HepG2 (cell line): ENCODE data around the gene DHRS4L2. TPM values are rescaled to one million over a fixed set of nuclear protein-coding genes. Genes with fewer than 3 reads are reported as not detected.

Source experiments
- ARHGAP35 ChIP-seq: sonication (generic); formaldehyde crosslinking; IDR thresholded peaks from 2 replicates; pipeline ENCODE4 v1.9.0; 2022; ENCODE audit warnings: mild to moderate bottlenecking, inconsistent platforms, moderate library complexity, missing genetic modification reagents, borderline replicate concordance
- BCL6 ChIP-seq: IDR thresholded peaks from 2 replicates; pipeline ENCODE4 v1.6.1; 2016; ENCODE audit warnings: missing genetic modification reagents, missing compliant biosample characterization
- E2F1 ChIP-seq: sonication (generic); formaldehyde crosslinking; IDR thresholded peaks from 2 replicates; pipeline ENCODE4 v1.5.0; 2020; ENCODE audit warnings: missing genetic modification reagents
- E2F2 ChIP-seq: sonication (generic); formaldehyde crosslinking; IDR thresholded peaks from 2 replicates; pipeline ENCODE4 v1.4.0; 2020; ENCODE audit warnings: missing genetic modification reagents, borderline replicate concordance
- GABPB1 ChIP-seq: IDR thresholded peaks from 2 replicates; pipeline ENCODE4 v1.6.1; 2016; ENCODE audit warnings: mild to moderate bottlenecking, missing genetic modification reagents, moderate library complexity, missing compliant biosample characterization
- HDAC2 ChIP-seq: sonication (generic); formaldehyde crosslinking; IDR thresholded peaks from 2 replicates; pipeline ENCODE4 v1.4.0; 2020; ENCODE audit warnings: missing genetic modification reagents
- KDM2A ChIP-seq: sonication (generic); formaldehyde crosslinking; IDR thresholded peaks from 2 replicates; pipeline ENCODE4 v1.4.0; 2020; ENCODE audit warnings: low read depth, missing genetic modification reagents, borderline replicate concordance
- KLF15 ChIP-seq: sonication (generic); formaldehyde crosslinking; IDR thresholded peaks from 2 replicates; pipeline ENCODE4 v1.8.1; 2023; ENCODE audit warnings: borderline replicate concordance, mild to moderate bottlenecking, inconsistent platforms, missing genetic modification reagents, mixed read lengths
- KLF16 ChIP-seq, 2 experiments: sonication (generic) in 1 of 2; formaldehyde crosslinking in 1 of 2; IDR thresholded peaks; 2 replicates each; pipeline versions ENCODE4 v1.6.1 to v1.8.0; 2016 to 2023; ENCODE audit warnings: missing genetic modification reagents in 2 of 2, missing compliant biosample characterization in 1 of 2
- KMT2B ChIP-seq: IDR thresholded peaks from 2 replicates; pipeline ENCODE4 v1.6.1; 2016; ENCODE audit warnings: missing genetic modification reagents, missing compliant biosample characterization
- MXD3 ChIP-seq: IDR thresholded peaks from 2 replicates; pipeline ENCODE4 v1.6.1; 2016; ENCODE audit warnings: mild to moderate bottlenecking, missing biosample characterization, missing genetic modification reagents
- MYC ChIP-seq: sonication (generic); formaldehyde crosslinking; IDR thresholded peaks from 2 replicates; pipeline ENCODE4 v1.9.0; 2021; ENCODE audit warnings: missing genetic modification reagents, borderline replicate concordance
- POLR2A ChIP-seq, 2 experiments: IDR thresholded peaks; 2 replicates each; pipeline ENCODE4 v1.6.1; 2011; ENCODE audit warnings: low read depth in 2 of 2, low read length in 2 of 2, mild to moderate bottlenecking in 1 of 2, moderate library complexity in 1 of 2; ENCODE audit not compliant: insufficient read depth in 1 of 2
- POLR2G ChIP-seq: fragments of 200-400 bp; formaldehyde crosslinking; IDR thresholded peaks from 2 replicates; pipeline ENCODE4 v1.6.1; 2018; ENCODE audit warnings: mild to moderate bottlenecking, low read depth, low read length, moderate library complexity
- RBFOX2 ChIP-seq: fragments of 200-400 bp; formaldehyde crosslinking; IDR thresholded peaks from 2 replicates; pipeline ENCODE4 v1.6.1; 2017; ENCODE audit warnings: low read depth, mild to moderate bottlenecking, low read length
- RXRB ChIP-seq: IDR thresholded peaks from 2 replicates; pipeline ENCODE4 v1.6.1; 2016; ENCODE audit warnings: borderline replicate concordance, missing genetic modification reagents, missing compliant biosample characterization
- SATB2 ChIP-seq: sonication (generic); formaldehyde crosslinking; IDR thresholded peaks from 2 replicates; pipeline ENCODE4 v1.5.0; 2020; ENCODE audit warnings: missing genetic modification reagents
- TFDP2 ChIP-seq: sonication (generic); formaldehyde crosslinking; IDR thresholded peaks from 2 replicates; pipeline ENCODE4 v1.4.0; 2020; ENCODE audit warnings: missing genetic modification reagents
- TSC22D2 ChIP-seq: sonication (generic); formaldehyde crosslinking; IDR thresholded peaks from 2 replicates; pipeline ENCODE4 v1.5.1; 2020; ENCODE audit warnings: missing genetic modification reagents, mild to moderate bottlenecking, borderline replicate concordance
- YEATS2 ChIP-seq: sonication (generic); formaldehyde crosslinking; IDR thresholded peaks from 2 replicates; pipeline ENCODE4 v1.4.0; 2020; ENCODE audit warnings: missing genetic modification reagents, borderline replicate concordance
- ZBTB26 ChIP-seq: IDR thresholded peaks from 2 replicates; pipeline ENCODE4 v1.6.1; 2016; ENCODE audit warnings: missing compliant biosample characterization, missing genetic modification reagents, borderline replicate concordance
- ZNF160 ChIP-seq: sonication (generic); formaldehyde crosslinking; IDR thresholded peaks from 2 replicates; pipeline ENCODE4 v1.8.0; 2022; ENCODE audit warnings: mild to moderate bottlenecking, inconsistent platforms, missing genetic modification reagents
- ZNF605 ChIP-seq: sonication (generic); formaldehyde crosslinking; IDR thresholded peaks from 2 replicates; pipeline ENCODE4 v1.8.0; 2022; ENCODE audit warnings: mild to moderate bottlenecking, missing genetic modification reagents
- polyA plus RNA-seq, 8 experiments: library from polyadenylated mRNA; depleted of rRNA in 3 of 8; stranded (reverse) in 7 of 8; unstranded in 1 of 8; fragments of >200 nt; fragmentation: Illumina TruSeq in 4 of 8; extraction: Trizol in 4 of 8; gene quantifications; 2 replicates each; pipeline versions ENCODE4 v1.2.1 to v1.2.3, GENCODE V29; 2011 to 2016; ENCODE audit warnings: low read depth in 4 of 8, missing spikeins in 1 of 8, mixed read lengths in 1 of 8; ENCODE audit not compliant: insufficient read depth in 1 of 8
- total RNA-seq, 5 experiments: library from RNA; depleted of rRNA; stranded (reverse); fragments of >200 nt; fragmentation: Illumina TruSeq; extraction: Trizol; gene quantifications; 2 replicates each; pipeline ENCODE4 v1.2.3, GENCODE V29; 2016; ENCODE audit warnings: low read depth in 1 of 5

Gene DHRS4L2
- total and polyA plus RNA-seq, 2 of the 13 experiments (the other 11 are each of a cell fraction or from before 2014, with no cell fraction given), result 24.7 to 38.2 TPM

- TF ChIP-seq MXD3 (CRISPR knock-in tag) (peak; percentile 80), KLF15 (CRISPR knock-in tag) (peak; percentile 35; the same call in 1 of the 2 replicates), POLR2G (peak; percentile 59), KMT2B (CRISPR knock-in tag) (peak; percentile 43; the same call in 1 of the 2 replicates), SATB2 (peak; percentile 70; the same call in 1 of the 2 replicates), ZNF160 (CRISPR knock-in tag) (0 out of 2 replicates have a peak, but pooled peaks have one; percentile 27), YEATS2 (CRISPR knock-in tag) (peak; percentile 13; the same call in 1 of the 2 replicates), ZBTB26 (CRISPR knock-in tag) (0 out of 2 replicates have a peak, but pooled peaks have one; percentile 45), TSC22D2 (CRISPR knock-in tag) (0 out of 2 replicates have a peak, but pooled peaks have one; percentile 23), E2F1 (CRISPR knock-in tag) (peak; percentile 71; the same call in 1 of the 2 replicates), ARHGAP35 (CRISPR knock-in tag) (0 out of 2 replicates have a peak, but pooled peaks have one; percentile 45), POLR2A (IDR thresholded peaks at IDR 0.05; ENCODE audit: insufficient read depth in 1 of 2, low read depth in 2 of 2, low read length in 2 of 2) (peak in 1 of 2 experiments; percentile 47; a peak in 2 of 4 replicates), E2F2 (CRISPR knock-in tag) (peak; percentile 74; the same call in 1 of the 2 replicates), RBFOX2 (peak; percentile 69), TFDP2 (peak; percentile 85), RXRB (CRISPR knock-in tag) (peak; percentile 23; the same call in 1 of the 2 replicates), KLF16 (CRISPR knock-in tag; IDR thresholded peaks at IDR 0.05) (peak in 1 of 2 experiments; percentile 25; a peak in 1 of 4 replicates), BCL6 (CRISPR knock-in tag) (peak; percentile 37; the same call in 1 of the 2 replicates), ZNF605 (CRISPR knock-in tag) (0 out of 2 replicates have a peak, but pooled peaks have one; percentile 34), KDM2A (peak; percentile 92), HDAC2 (CRISPR knock-in tag) (peak; percentile 51; the same call in 1 of the 2 replicates), GABPB1 (CRISPR knock-in tag) (peak; percentile 76; the same call in 1 of the 2 replicates), MYC (CRISPR knock-in tag) (peak; percentile 71; the same call in 1 of the 2 replicates)
Observed at GRCh38 chr14:24006817-24007652, 18.3 kb downstream of the DHRS4L2 start (continued).
